Stomach (tissue), 4 donors: Measurements from ENCODE around the gene SNRK.

Experiments
- CTCF ChIP-seq, 7 experiments: fragments of 450-650 bp in 4 of 7; fragments of 200-600 bp in 3 of 7; sonication (generic) in 3 of 7; IDR thresholded peaks; one replicate each; pipeline ENCODE4 v1.5.1; 2016 to 2019; ENCODE audit warnings: antibody characterized with exemption in 7 of 7, control low read depth in 2 of 7, mild to moderate bottlenecking in 1 of 7
- POLR2A ChIP-seq, 4 donors: fragments of 450-650 bp; IDR thresholded peaks; one replicate each; pipeline ENCODE4 v1.6.1; 2016; ENCODE audit warnings: antibody characterized with exemption in 4 of 4, control low read depth in 2 of 4, mild to moderate bottlenecking in 1 of 4, moderate library complexity in 1 of 4

- TF ChIP-seq CTCF (IDR thresholded peaks at IDR 0.05) (no peak), POLR2A (IDR thresholded peaks at IDR 0.05) (no peak)
Observed at GRCh38 chr3:43316783-43317460, 30.6 kb downstream of the SNRK start.
